OCI-LY1 (cell line): Measurements from ENCODE around the gene CEP85L.

ENCODE experiments used
- EZH2 ChIP-seq: fragments of 200-600 bp; sonication (generic), shearing (Covaris generic); IDR thresholded peaks from 2 replicates; pipeline ENCODE4 v1.8.0; 2017; ENCODE audit warnings: borderline replicate concordance, mixed run types, mild to moderate bottlenecking, antibody characterized with exemption, low read length, moderate library complexity, mixed read lengths
- TF ChIP-seq, protein P1 (sequence below): fragments of 200-600 bp; sonication (generic), shearing (Covaris generic); IDR thresholded peaks from 2 replicates; pipeline ENCODE4 v1.5.1; 2017; ENCODE audit warnings: mild to moderate bottlenecking, antibody characterized with exemption, low read length, moderate library complexity, mixed read lengths

DNA sequence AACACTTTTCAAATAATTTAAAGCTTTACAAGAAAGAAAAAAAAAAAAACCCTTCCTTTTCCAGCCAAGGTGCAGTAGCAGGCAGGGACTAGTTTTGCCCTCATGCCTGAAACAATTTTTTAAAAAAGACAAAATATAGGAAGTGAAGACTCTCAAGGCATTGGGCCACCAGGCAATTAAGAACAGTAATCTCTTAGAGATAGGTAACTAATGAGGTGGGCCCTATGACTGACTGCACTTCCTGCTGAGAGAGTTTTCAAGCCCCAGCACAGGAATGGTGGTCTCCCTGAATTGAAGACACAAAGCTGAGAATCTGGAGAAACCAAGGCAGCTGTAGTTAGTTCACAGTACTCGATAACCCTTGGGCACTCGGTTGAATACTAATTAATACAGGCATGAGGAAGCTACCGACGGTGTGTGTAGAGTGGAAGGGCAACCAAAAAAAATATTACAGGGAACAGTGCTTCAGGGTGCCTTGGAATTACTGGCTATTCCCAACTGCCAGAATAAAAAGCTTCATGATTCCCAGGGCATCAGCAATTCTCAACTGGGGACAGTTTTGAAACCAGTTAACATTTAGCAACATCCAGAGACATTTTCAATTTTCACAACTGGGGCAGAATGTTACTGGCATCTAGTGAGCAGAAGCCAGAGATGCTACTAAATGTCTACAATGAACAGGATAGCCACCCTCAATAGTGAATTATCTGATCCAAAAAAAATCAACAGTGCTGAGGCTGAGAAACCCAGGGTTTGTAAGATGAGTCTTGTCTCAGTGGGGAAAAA is 139.3 kb downstream of the CEP85L start:
- TF ChIP-seq, protein P1, sequence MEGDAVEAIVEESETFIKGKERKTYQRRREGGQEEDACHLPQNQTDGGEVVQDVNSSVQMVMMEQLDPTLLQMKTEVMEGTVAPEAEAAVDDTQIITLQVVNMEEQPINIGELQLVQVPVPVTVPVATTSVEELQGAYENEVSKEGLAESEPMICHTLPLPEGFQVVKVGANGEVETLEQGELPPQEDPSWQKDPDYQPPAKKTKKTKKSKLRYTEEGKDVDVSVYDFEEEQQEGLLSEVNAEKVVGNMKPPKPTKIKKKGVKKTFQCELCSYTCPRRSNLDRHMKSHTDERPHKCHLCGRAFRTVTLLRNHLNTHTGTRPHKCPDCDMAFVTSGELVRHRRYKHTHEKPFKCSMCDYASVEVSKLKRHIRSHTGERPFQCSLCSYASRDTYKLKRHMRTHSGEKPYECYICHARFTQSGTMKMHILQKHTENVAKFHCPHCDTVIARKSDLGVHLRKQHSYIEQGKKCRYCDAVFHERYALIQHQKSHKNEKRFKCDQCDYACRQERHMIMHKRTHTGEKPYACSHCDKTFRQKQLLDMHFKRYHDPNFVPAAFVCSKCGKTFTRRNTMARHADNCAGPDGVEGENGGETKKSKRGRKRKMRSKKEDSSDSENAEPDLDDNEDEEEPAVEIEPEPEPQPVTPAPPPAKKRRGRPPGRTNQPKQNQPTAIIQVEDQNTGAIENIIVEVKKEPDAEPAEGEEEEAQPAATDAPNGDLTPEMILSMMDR, result no peak
- TF ChIP-seq EZH2, result no peak
